HG03575 (cell line): Measurements from ENCODE around the gene SH3GL2.

ENCODE experiments used
- ATAC-seq: cut with Tn5 transposase; IDR thresholded peaks from one replicate; pipeline ENCODE4 v1.9.1; 2021; ENCODE audit not compliant: unreplicated experiment, insufficient number of reproducible peaks, low FRiP score; ENCODE audit errors: extremely low read depth

SH3GL2 gene

DNA sequence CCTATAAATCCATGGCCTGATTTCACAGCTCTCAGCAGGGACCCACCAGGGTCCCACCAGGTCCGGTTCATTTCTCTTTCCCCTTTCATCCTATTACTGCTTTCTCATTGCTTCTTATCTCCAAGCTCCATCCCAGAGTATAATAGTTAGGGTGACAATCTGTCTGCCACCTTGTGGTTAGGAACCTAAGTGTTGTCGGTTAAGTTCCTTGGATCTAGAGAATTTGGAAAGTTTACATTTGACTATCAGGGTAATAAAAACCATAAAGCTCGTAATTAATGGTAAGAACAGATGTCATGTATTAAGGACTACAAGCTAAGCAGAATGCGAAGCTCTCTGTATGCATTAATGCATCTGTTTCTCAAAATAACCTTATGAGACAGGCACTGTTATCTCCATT is 259.1 kb downstream of the SH3GL2 start:
- no peak for ATAC-seq

DNA sequence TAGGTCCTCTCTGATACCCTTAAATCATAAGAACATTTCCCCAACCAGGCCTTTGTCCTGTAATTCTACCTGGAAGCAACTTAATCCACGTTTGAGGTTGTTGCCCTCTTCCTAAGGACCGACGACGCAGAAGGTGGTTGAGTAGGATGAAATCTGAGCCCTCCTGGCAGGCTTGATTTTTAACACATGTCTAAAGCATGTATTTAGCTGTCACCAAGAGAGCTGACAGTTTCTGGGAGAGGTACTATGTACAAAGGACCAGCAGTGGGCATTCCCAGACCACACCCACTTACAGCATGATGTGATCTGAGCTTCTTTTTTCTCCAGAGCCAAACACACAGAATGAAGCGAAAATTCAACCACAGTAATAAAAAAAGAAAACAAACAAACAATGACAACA is 260.9 kb downstream of the SH3GL2 start:
- no peak for ATAC-seq

DNA sequence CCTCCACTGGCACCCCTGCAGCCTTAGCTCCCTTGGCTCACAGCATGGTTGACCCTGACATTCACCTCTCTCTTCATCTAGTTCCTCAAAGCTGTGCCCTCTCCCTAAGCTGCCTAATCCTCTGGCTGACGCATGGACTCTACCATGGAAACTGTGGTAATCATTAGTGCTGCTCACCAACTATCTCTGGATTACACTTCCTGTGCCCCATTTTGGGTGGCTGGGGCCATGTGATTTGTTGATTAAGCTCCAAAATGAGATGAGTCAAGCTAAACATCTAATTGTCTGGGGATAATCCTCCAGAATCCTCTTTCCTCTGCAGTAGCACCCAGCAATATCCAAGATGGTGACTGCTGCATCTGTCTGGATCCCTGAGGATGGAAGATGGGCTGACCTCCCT is 264.4 kb downstream of the SH3GL2 start:
- ATAC-seq, result no peak
